Liver (tissue), 9 donors: ENCODE measurements around the gene SCGB1C2. TPM values are rescaled to one million over a fixed set of nuclear protein-coding genes. Genes with fewer than 3 reads are reported as not detected.

Experiments used
- DNase-seq: peaks from one replicate; pipeline ENCODE4 v3.0.0-alpha.2; 2017; ENCODE audit warnings: low spot score
- H3K27ac ChIP-seq, 2 donors: one replicate each; pipeline ENCODE4 v1.7.0; 2013; ENCODE audit warnings: inconsistent platforms in 2 of 2, low read length in 2 of 2, control low read depth in 1 of 2, low read depth in 1 of 2, mild to moderate bottlenecking in 1 of 2
- H3K27me3 ChIP-seq, 4 donors: one replicate each; pipeline versions ENCODE4 v1.6.1 to v1.7.0; 2013; ENCODE audit warnings: low read length in 3 of 4, inconsistent platforms in 1 of 4, mild to moderate bottlenecking in 1 of 4, moderate library complexity in 1 of 4; ENCODE audit not compliant: control insufficient read depth in 4 of 4, insufficient read depth in 4 of 4
- H3K36me3 ChIP-seq, 4 donors: one replicate each; pipeline versions ENCODE4 v1.6.1 to v1.7.0; 2013; ENCODE audit warnings: low read length in 3 of 4, mild to moderate bottlenecking in 3 of 4, low read depth in 1 of 4, moderate library complexity in 1 of 4; ENCODE audit not compliant: control insufficient read depth in 4 of 4, insufficient read depth in 3 of 4
- H3K4me1 ChIP-seq, 4 donors: one replicate each; pipeline versions ENCODE4 v1.6.1 to v1.7.0; 2013; ENCODE audit warnings: low read length in 3 of 4, mild to moderate bottlenecking in 3 of 4, moderate library complexity in 1 of 4; ENCODE audit not compliant: control insufficient read depth in 4 of 4, insufficient read depth in 4 of 4
- H3K4me3 ChIP-seq, 3 donors: one replicate each; pipeline versions ENCODE4 v1.6.1 to v1.7.0; 2013; ENCODE audit warnings: low read length in 3 of 3, control low read depth in 1 of 3, low read depth in 1 of 3, mild to moderate bottlenecking in 1 of 3
- H3K9ac ChIP-seq, 2 donors: one replicate each; pipeline ENCODE4 v1.7.0; 2013; ENCODE audit warnings: low read length in 2 of 2, mild to moderate bottlenecking in 2 of 2, moderate library complexity in 2 of 2, control low read depth in 1 of 2, low read depth in 1 of 2
- H3K9me3 ChIP-seq, 4 donors: one replicate each; pipeline versions ENCODE4 v1.6.1 to v1.7.0; 2013; ENCODE audit warnings: low read length in 3 of 4; ENCODE audit not compliant: control insufficient read depth in 4 of 4
- ATF3 ChIP-seq: IDR thresholded peaks from 2 replicates; pipeline ENCODE4 v1.6.1; 2016; ENCODE audit warnings: antibody characterized with exemption
- EGR1 ChIP-seq, 2 donors: IDR thresholded peaks; 2 replicates each; pipeline ENCODE4 v1.6.1; 2016 to 2018; ENCODE audit warnings: antibody characterized with exemption in 2 of 2, low read depth in 2 of 2
- FOXA1 ChIP-seq: IDR thresholded peaks from 2 replicates; pipeline ENCODE4 v1.6.1; 2016; ENCODE audit warnings: antibody characterized with exemption
- FOXA2 ChIP-seq: IDR thresholded peaks from 2 replicates; pipeline ENCODE4 v1.6.1; 2016; ENCODE audit warnings: antibody characterized with exemption
- GABPA ChIP-seq, 2 donors: IDR thresholded peaks in 1 of 2; conservative IDR thresholded peaks in 1 of 2; 2 replicates each; pipeline ENCODE4 v1.6.1; 2016; ENCODE audit warnings: antibody characterized with exemption in 2 of 2, mild to moderate bottlenecking in 1 of 2, moderate library complexity in 1 of 2
- HNF4A ChIP-seq, 2 donors: conservative IDR thresholded peaks; 2 replicates each; pipeline ENCODE4 v1.6.1; 2016; ENCODE audit warnings: antibody characterized with exemption in 2 of 2, mild to moderate bottlenecking in 2 of 2
- HNF4G ChIP-seq: IDR thresholded peaks from 2 replicates; pipeline ENCODE4 v1.6.1; 2016; ENCODE audit warnings: antibody characterized with exemption
- JUND ChIP-seq, 2 donors: IDR thresholded peaks; 2 replicates each; pipeline ENCODE4 v1.6.1; 2016; ENCODE audit warnings: antibody characterized with exemption in 2 of 2
- NR2F2 ChIP-seq: IDR thresholded peaks from 2 replicates; pipeline ENCODE4 v1.6.1; 2016; ENCODE audit warnings: antibody characterized with exemption
- RAD21 ChIP-seq, 2 donors: IDR thresholded peaks; 2 replicates each; pipeline ENCODE4 v1.6.1; 2016; ENCODE audit warnings: antibody characterized with exemption in 2 of 2, mild to moderate bottlenecking in 2 of 2
- REST ChIP-seq: IDR thresholded peaks from 2 replicates; pipeline ENCODE4 v1.6.1; 2016; ENCODE audit warnings: antibody characterized with exemption, mild to moderate bottlenecking
- RXRA ChIP-seq, 2 donors: IDR thresholded peaks; 2 replicates each; pipeline ENCODE4 v1.6.1; 2017 to 2018; ENCODE audit warnings: antibody characterized with exemption in 2 of 2, mild to moderate bottlenecking in 1 of 2
- SP1 ChIP-seq: IDR thresholded peaks from 2 replicates; pipeline ENCODE4 v1.6.1; 2018; ENCODE audit warnings: antibody characterized with exemption, mild to moderate bottlenecking
- TAF1 ChIP-seq: conservative IDR thresholded peaks from 2 replicates; pipeline ENCODE4 v1.6.1; 2016; ENCODE audit warnings: antibody characterized with exemption, mild to moderate bottlenecking
- YY1 ChIP-seq: IDR thresholded peaks from 2 replicates; pipeline ENCODE4 v1.6.1; 2016; ENCODE audit warnings: antibody characterized with exemption, mild to moderate bottlenecking
- ZBTB33 ChIP-seq: IDR thresholded peaks from 2 replicates; pipeline ENCODE4 v1.6.1; 2016; ENCODE audit warnings: antibody characterized with exemption
- WGBS: extraction: QIAGEN DNeasy Blood & Tissue Kit; methylation state at CpG from one replicate; pipeline ENCODE4 v1.1.7; 2013; 5-methylcytosine and 5-hydroxymethylcytosine counted together
- polyA plus RNA-seq, 2 donors: library from polyadenylated mRNA; stranded (reverse) in 1 of 2; unstranded in 1 of 2; fragments of 200-250 nt in 1 of 2; fragments of >200 nt in 1 of 2; fragmentation: Nextera tagmentation in 1 of 2; extraction: Ambion mirVana in 1 of 2; gene quantifications; one replicate each; pipeline versions ENCODE4 v1.2.1 to v1.2.3, GENCODE V29; 2013 to 2015
- total RNA-seq, 2 donors: library from RNA; depleted of rRNA; stranded (reverse); fragments of >200 nt; gene quantifications; one replicate each; pipeline ENCODE4 v1.2.3, GENCODE V29; 2014
- TF ChIP-seq, protein P1 (sequence below): IDR thresholded peaks from 2 replicates; pipeline ENCODE4 v1.6.1; 2016; ENCODE audit warnings: antibody characterized with exemption
- TF ChIP-seq, protein P2 (sequence below): fragments of 150-350 bp; IDR thresholded peaks from 2 replicates; pipeline ENCODE4 v1.5.1; 2017; ENCODE audit warnings: improper control_type of control experiment, low read depth, low read length; ENCODE audit not compliant: missing input control
- donor health status: healthy.
- donor health status: healthy.
- donor health status: healthy.
- donor health status: healthy.
- donor health status: healthy.

Gene SCGB1C2
- total and polyA plus RNA-seq, 4 donors = not detected

DNA sequence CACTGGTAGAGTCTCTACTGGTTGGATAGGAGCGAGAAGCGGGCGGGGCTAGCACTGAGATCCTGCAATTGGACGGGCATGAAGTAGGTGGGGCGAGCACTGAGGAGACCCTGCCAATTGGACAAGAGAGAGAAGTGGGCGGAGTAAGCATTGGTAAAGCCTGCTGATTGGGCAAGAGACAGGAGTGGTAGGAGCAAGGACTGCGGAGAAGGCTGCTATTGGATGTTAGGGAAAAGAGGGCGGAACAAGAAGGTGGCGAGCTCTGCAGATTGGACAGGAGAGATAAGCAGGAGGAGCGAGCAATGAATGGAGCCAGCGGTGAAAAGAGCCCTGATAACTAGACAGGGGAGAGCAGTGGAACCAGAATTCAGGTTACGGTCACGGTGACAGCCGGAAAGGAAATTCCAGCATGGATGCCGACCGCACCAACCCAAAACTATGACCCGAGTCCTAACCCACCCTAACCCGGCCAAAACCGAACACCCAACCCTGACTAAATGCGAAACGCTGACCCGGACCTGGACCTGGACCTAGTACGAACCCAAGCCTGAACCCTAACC lies 4.8 kb downstream of the SCGB1C2 start:
- Histone ChIP-seq H3K9ac (no peak overlapping the region), H3K4me3 (no peak overlapping the region), H3K27ac (no peak overlapping the region), H3K36me3 (no peaks in the 10 kb centered on the region), H3K4me1 (peaks cover 0 to 3% (median 2%) of the 10 kb centered on the region in 4 donors), H3K27me3 (no peaks in the 10 kb centered on the region), H3K9me3 (no peaks in the 10 kb centered on the region)
- no peak for DNase-seq
- WGBS = 95% methylated on average over 23 of the region's 23 CpGs
- TF ChIP-seq FOXA1 (no peak), FOXA2 (no peak), YY1 (no peak), TAF1 (no peak), NR2F2 (no peak), RXRA (IDR thresholded peaks at IDR 0.05) (no peak), ATF3 (no peak), HNF4G (no peak), SP1 (no peak), ZBTB33 (no peak), JUND (IDR thresholded peaks at IDR 0.05) (no peak), REST (no peak), GABPA (IDR thresholded peaks at IDR 0.05 in 1 of 2, conservative IDR thresholded peaks at IDR 0.05 in 1 of 2) (no peak), RAD21 (IDR thresholded peaks at IDR 0.05) (no peak), HNF4A (conservative IDR thresholded peaks at IDR 0.05) (no peak), EGR1 (IDR thresholded peaks at IDR 0.05; ENCODE audit: low read depth in 2 of 2) (no peak)
- TF ChIP-seq, protein P1, sequence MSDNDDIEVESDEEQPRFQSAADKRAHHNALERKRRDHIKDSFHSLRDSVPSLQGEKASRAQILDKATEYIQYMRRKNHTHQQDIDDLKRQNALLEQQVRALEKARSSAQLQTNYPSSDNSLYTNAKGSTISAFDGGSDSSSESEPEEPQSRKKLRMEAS = no peak
- TF ChIP-seq, protein P2, sequence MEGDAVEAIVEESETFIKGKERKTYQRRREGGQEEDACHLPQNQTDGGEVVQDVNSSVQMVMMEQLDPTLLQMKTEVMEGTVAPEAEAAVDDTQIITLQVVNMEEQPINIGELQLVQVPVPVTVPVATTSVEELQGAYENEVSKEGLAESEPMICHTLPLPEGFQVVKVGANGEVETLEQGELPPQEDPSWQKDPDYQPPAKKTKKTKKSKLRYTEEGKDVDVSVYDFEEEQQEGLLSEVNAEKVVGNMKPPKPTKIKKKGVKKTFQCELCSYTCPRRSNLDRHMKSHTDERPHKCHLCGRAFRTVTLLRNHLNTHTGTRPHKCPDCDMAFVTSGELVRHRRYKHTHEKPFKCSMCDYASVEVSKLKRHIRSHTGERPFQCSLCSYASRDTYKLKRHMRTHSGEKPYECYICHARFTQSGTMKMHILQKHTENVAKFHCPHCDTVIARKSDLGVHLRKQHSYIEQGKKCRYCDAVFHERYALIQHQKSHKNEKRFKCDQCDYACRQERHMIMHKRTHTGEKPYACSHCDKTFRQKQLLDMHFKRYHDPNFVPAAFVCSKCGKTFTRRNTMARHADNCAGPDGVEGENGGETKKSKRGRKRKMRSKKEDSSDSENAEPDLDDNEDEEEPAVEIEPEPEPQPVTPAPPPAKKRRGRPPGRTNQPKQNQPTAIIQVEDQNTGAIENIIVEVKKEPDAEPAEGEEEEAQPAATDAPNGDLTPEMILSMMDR = no peak
